PC-9 (cell line): ENCODE results near the gene PTPN18.

Experiments used
- CTCF ChIP-seq: fragments of 200-600 bp; sonication (generic); conservative IDR thresholded peaks from 2 replicates; pipeline ENCODE4 v1.6.1; 2017; ENCODE audit warnings: mixed run types, antibody characterized with exemption, mild to moderate bottlenecking, moderate library complexity
- EZH2 ChIP-seq: fragments of 200-600 bp; sonication (generic); IDR thresholded peaks from 2 replicates; pipeline ENCODE4 v1.8.0; 2017; ENCODE audit warnings: antibody characterized with exemption, low read depth

DNA sequence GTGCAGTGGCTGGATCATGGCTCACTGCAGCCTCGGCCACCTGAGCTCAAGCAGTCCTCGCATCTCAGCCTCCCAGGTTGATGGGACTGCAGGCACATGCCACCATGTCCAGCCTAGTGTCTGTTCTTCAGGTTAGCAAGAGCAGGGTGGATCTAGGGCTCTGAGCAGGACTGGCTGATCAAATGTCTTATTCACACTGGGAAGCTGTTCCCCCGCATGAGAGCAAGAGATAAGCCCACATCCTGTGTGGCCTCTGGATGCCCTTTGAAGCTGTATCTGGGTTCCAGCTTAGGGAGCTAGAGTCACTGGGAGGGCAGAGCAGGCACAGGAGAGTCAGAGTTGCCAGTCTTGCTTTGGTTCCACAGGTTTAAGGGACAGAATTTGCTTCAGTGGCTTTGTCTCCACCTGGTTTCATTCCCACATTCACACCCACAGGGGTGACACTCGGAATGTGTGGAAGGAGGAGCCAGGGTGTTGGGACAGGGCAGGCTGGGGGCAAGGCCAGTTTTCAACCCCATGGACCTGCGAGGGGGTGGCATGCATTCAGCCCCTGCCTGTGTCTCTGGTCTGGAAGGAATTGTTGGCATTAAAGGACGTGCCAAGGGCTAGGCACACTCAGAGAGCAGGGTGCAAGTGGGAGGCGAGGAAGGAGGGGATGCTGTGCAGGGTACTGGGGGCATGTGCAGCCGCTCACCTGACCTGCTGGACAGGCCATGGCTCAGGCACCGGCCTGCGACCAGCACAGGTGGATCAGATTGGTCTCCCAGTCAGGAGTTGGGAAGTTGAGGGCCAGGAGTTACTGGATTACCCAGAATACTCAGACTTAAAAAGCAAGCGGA is 24.5 kb downstream of the PTPN18 start:
- TF ChIP-seq CTCF = no peak
- TF ChIP-seq EZH2 = no peak
